WTC11 (cell line): ENCODE measurements around the gene ADD1. TPM values are rescaled to one million over a fixed set of nuclear protein-coding genes. Genes with fewer than 3 reads are reported as not detected.

ENCODE experiments used
- ATAC-seq: fragments of 200-7000 bp; cut with Tn5 transposase; 2 replicates; pipeline ENCODE4 v1.10.0; 2021; ENCODE audit warnings: mild to moderate bottlenecking, moderate library complexity
- CTCF ChIA-PET: fragments of 300-600 bp; sonication (Branson Sonifier 250); formaldehyde crosslinking; loops from one replicate; lab custom pipeline; 2021; ENCODE audit warnings: antibody characterized with exemption; lab: Charles Lee
- POLR2A ChIA-PET: fragments of 350-600 bp; sonication (Branson Sonifier 250); formaldehyde crosslinking; loops from one replicate; lab custom pipeline; 2021; ENCODE audit warnings: antibody characterized with exemption; lab: Charles Lee
- DNase-seq: peaks from one replicate; pipeline ENCODE4 v3.0.0; 2021; ENCODE audit warnings: low spot score
- H3K27ac Mint-ChIP-seq: 2 replicates; pipeline ENCODE4 v1.8.0; 2021; ENCODE audit warnings: mixed read lengths
- H3K27me3 Mint-ChIP-seq: 2 replicates; pipeline ENCODE4 v1.8.0; 2021; ENCODE audit warnings: low read depth, mild to moderate bottlenecking, moderate library complexity, mixed read lengths
- H3K36me3 Mint-ChIP-seq: 2 replicates; pipeline ENCODE4 v1.8.0; 2021; ENCODE audit warnings: mixed read lengths
- H3K4me1 Mint-ChIP-seq: 2 replicates; pipeline ENCODE4 v1.8.0; 2022; ENCODE audit warnings: mixed read lengths
- H3K4me3 Mint-ChIP-seq: 2 replicates; pipeline ENCODE4 v1.8.0; 2021; ENCODE audit warnings: mild to moderate bottlenecking, moderate library complexity, mixed read lengths
- H3K9me3 Mint-ChIP-seq: 2 replicates; pipeline ENCODE4 v1.8.0; 2021; ENCODE audit warnings: mixed read lengths
- ATF1 ChIP-seq: sonication (generic); formaldehyde crosslinking; IDR thresholded peaks from 2 replicates; pipeline ENCODE4 v1.8.1; 2023; ENCODE audit warnings: mild to moderate bottlenecking, moderate library complexity, missing genetic modification reagents
- CREM ChIP-seq: sonication (generic); formaldehyde crosslinking; IDR thresholded peaks from 2 replicates; pipeline ENCODE4 v1.8.1; 2022; ENCODE audit warnings: mild to moderate bottlenecking, missing genetic modification reagents, moderate library complexity
- E2F4 ChIP-seq: sonication (generic); formaldehyde crosslinking; IDR thresholded peaks from 2 replicates; pipeline ENCODE4 v1.8.1; 2022; ENCODE audit warnings: low read depth, mild to moderate bottlenecking, moderate library complexity, missing genetic modification reagents, borderline replicate concordance
- E2F5 ChIP-seq: sonication (generic); formaldehyde crosslinking; IDR thresholded peaks from 2 replicates; pipeline ENCODE4 v1.8.1; 2022; ENCODE audit warnings: mild to moderate bottlenecking, moderate library complexity, missing genetic modification reagents
- EMX1 ChIP-seq: fragments of 250-450 bp; sonication (Bioruptor Pico); IDR thresholded peaks from 2 replicates; pipeline ENCODE4 v1.8.0; 2021; ENCODE audit warnings: mild to moderate bottlenecking
- ESRRA ChIP-seq: sonication (generic); formaldehyde crosslinking; IDR thresholded peaks from 2 replicates; pipeline ENCODE4 v1.8.1; 2022; ENCODE audit warnings: mild to moderate bottlenecking, missing genetic modification reagents, borderline replicate concordance
- FOXJ3 ChIP-seq: sonication (generic); formaldehyde crosslinking; IDR thresholded peaks from 2 replicates; pipeline ENCODE4 v1.9.0; 2021; ENCODE audit warnings: missing genetic modification reagents, mild to moderate bottlenecking, borderline replicate concordance
- FOXP1 ChIP-seq: sonication (generic); formaldehyde crosslinking; IDR thresholded peaks from 2 replicates; pipeline ENCODE4 v1.8.0; 2022; ENCODE audit warnings: missing genetic modification reagents, mild to moderate bottlenecking, moderate library complexity, borderline replicate concordance
- MAX ChIP-seq: sonication (generic); formaldehyde crosslinking; IDR thresholded peaks from 2 replicates; pipeline ENCODE4 v1.8.0; 2022; ENCODE audit warnings: mild to moderate bottlenecking, missing genetic modification reagents
- NR1H2 ChIP-seq: sonication (generic); formaldehyde crosslinking; IDR thresholded peaks from 2 replicates; pipeline ENCODE4 v1.9.0; 2021; ENCODE audit warnings: mild to moderate bottlenecking, moderate library complexity, missing genetic modification reagents
- PREB ChIP-seq: sonication (generic); formaldehyde crosslinking; IDR thresholded peaks from 2 replicates; pipeline ENCODE4 v1.8.1; 2022; ENCODE audit warnings: mild to moderate bottlenecking, missing genetic modification reagents, moderate library complexity, borderline replicate concordance
- RORB ChIP-seq: fragments of 250-450 bp; sonication (Bioruptor Pico); IDR thresholded peaks from 2 replicates; pipeline ENCODE4 v1.9.0; 2021; ENCODE audit warnings: mild to moderate bottlenecking
- TCF7 ChIP-seq: sonication (generic); formaldehyde crosslinking; IDR thresholded peaks from 2 replicates; pipeline ENCODE4 v1.8.0; 2022; ENCODE audit warnings: mild to moderate bottlenecking, low read depth, missing genetic modification reagents, moderate library complexity
- USF1 ChIP-seq: sonication (generic); formaldehyde crosslinking; IDR thresholded peaks from 2 replicates; pipeline ENCODE4 v1.8.0; 2022; ENCODE audit warnings: mild to moderate bottlenecking, missing genetic modification reagents
- USF2 ChIP-seq: sonication (generic); formaldehyde crosslinking; IDR thresholded peaks from 2 replicates; pipeline ENCODE4 v1.8.1; 2023; ENCODE audit warnings: mild to moderate bottlenecking, missing genetic modification reagents, moderate library complexity
- ZBTB43 ChIP-seq: sonication (generic); formaldehyde crosslinking; IDR thresholded peaks from 2 replicates; pipeline ENCODE4 v1.8.1; 2023; ENCODE audit warnings: mild to moderate bottlenecking, missing genetic modification reagents
- ZNF232 ChIP-seq: sonication (generic); formaldehyde crosslinking; IDR thresholded peaks from 2 replicates; pipeline ENCODE4 v1.8.0; 2022; ENCODE audit warnings: mild to moderate bottlenecking, missing genetic modification reagents
- ZNF263 ChIP-seq: sonication (generic); formaldehyde crosslinking; IDR thresholded peaks from 2 replicates; pipeline ENCODE4 v1.8.1; 2022; ENCODE audit warnings: low read depth, mild to moderate bottlenecking, moderate library complexity, missing genetic modification reagents
- ZNF396 ChIP-seq: fragments of 250-450 bp; sonication (Bioruptor Pico); IDR thresholded peaks from 2 replicates; pipeline ENCODE4 v1.8.0; 2021; ENCODE audit warnings: mild to moderate bottlenecking, moderate library complexity, borderline replicate concordance
- total RNA-seq: library from RNA; stranded (reverse); gene quantifications from 3 replicates; pipeline ENCODE4 v1.2.3, GENCODE V29; 2021

The ADD1 gene
- total RNA-seq, 1 experiment from 2014 or later = 178 TPM

- ChIA-PET POLR2A (no interaction called here), CTCF (no interaction called here)
- Mint-ChIP-seq H3K27ac (no peak overlapping the region), H3K9me3 (no peaks in the 10 kb centered on the region; the same call in 1 of the 2 replicates), H3K4me3 (no peak overlapping the region), H3K36me3 (peaks cover 34% of the 10 kb centered on the region), H3K4me1 (peaks cover 11% of the 10 kb centered on the region), H3K27me3 (no peaks in the 10 kb centered on the region)
- TF ChIP-seq PREB (CRISPR knock-in tag) = no peak
- no peak for TF ChIP-seq ZNF263
- TF ChIP-seq FOXP1 (CRISPR knock-in tag) = no peak
- TF ChIP-seq E2F4 (CRISPR knock-in tag) = no peak
- no peak for TF ChIP-seq TCF7 (CRISPR knock-in tag)
- no peak for TF ChIP-seq ATF1 (CRISPR knock-in tag)
- no peak for TF ChIP-seq ESRRA (CRISPR knock-in tag)
- TF ChIP-seq ZNF396 (CRISPR knock-in tag) = no peak
- TF ChIP-seq ZBTB43 (CRISPR knock-in tag) = no peak
- TF ChIP-seq USF2 (CRISPR knock-in tag) = no peak
- TF ChIP-seq ZNF232 (CRISPR knock-in tag) = no peak
- TF ChIP-seq NR1H2 = no peak
- TF ChIP-seq E2F5 (CRISPR knock-in tag) = no peak
- TF ChIP-seq CREM (CRISPR knock-in tag) = no peak
- no peak for DNase-seq
- no peak for ATAC-seq
Measured at GRCh38 chr4:2824329-2824835, 19.3 kb upstream of the ADD1 start.

- CTCF ChIA-PET = no interaction called here
- peaks cover 6% of the 10 kb centered on the region; the same call in 1 of the 2 replicates for H3K4me1 Mint-ChIP-seq
- ATAC-seq = no peak
- H3K27ac Mint-ChIP-seq = no peak overlapping the region
- TF ChIP-seq USF1 (CRISPR knock-in tag) (no peak), FOXJ3 (CRISPR knock-in tag) (no peak), RORB (CRISPR knock-in tag) (no peak), EMX1 (CRISPR knock-in tag) (no peak), TCF7 (CRISPR knock-in tag) (no peak), MAX (CRISPR knock-in tag) (no peak)
- TF ChIP-seq, all 79 proteins: peak for 0
- Mint-ChIP-seq H3K36me3 (peaks cover 34% of the 10 kb centered on the region), H3K4me3 (no peak overlapping the region), H3K27me3 (no peaks in the 10 kb centered on the region), H3K9me3 (no peaks in the 10 kb centered on the region; the same call in 1 of the 2 replicates)
- no peak for DNase-seq
- POLR2A ChIA-PET = no interaction called here
Measured at GRCh38 chr4:2824836-2825381, 18.7 kb upstream of the ADD1 start.
